Measurements from ENCODE around the gene JAKMIP1.
"Not testable (repeated sequence)": the region's sequence is repeated elsewhere in the genome, so short reads cannot be mapped to it uniquely, and the experiment has no call there.

The JAKMIP1 gene

DNA sequence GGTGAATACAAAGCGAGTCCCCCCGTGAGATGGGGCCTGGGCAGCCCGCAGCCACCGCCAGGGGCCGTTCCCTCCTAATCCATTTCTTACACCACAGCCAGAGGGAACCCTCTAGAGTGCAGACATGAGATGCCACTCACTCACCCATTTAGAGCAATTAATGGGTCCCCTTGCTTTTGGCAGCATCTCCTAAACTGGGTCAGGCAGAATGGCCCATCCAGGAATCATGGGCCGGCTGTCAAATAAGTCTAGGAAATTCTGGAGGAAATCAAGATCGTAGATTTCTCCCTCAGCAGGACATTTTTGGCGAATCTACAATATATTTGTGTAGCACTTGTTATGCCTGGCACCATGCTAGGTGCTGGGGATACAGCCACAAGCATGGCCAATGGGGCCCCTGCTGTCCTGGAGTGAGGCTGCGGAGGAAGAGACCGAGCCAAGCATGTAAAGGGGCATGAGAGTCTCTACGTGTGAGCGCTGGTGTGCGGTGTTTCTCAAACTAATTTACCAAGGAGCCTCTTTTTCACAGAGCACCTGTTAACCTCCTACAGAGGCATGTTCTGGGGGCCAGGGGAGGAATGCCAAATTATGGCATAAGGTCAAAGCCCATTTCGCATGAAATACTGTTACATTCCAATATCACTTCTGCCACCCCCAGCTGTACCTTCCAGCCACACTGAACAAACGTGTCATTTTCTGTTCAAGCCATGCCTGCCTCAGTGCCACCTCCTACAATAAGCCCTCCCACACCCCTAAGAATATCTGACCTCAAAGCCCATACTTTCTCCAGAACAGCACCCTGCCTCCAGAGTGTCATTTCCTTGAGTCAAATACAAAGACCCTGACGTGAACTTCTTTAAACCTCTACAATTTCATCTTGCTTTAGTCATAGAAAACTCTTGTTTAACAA, 28.1 kb upstream of the JAKMIP1 start:
- DNase-seq = no peak

- DNase-seq = no peak
These were observed 27.2 kb upstream of the JAKMIP1 start for GRCh38 chr4:6227412-6228157.

GRCh38 chr4:6226506-6226905, 26.2 kb upstream of the JAKMIP1 start:
- no peak for DNase-seq

DNA sequence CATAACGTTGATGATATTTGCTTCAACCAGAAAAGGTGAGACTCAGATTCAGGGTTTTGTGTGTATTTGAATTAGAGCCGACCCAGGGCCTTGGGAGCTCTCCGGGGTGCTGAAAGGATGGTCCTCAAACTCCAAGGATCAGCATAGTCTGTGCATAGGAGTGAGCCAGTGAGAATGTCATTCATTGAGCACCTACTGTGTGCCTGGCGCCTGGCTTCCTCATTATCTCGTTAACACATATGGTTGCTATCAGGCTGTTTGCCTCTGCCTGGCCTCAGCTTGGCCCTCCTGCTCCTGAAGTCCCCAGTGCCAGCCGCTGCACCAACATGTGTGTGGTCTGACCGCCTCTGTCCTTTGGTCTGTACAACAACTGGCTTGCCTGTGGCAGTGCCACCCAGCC, 25.1 kb upstream of the JAKMIP1 start:
- no peak for DNase-seq

GRCh38 chr4:6224735-6225134, 24.4 kb upstream of the JAKMIP1 start:
- no peak for DNase-seq

GRCh38 chr4:6222761-6223292, 22.5 kb upstream of the JAKMIP1 start:
- no peak for DNase-seq

GRCh38 chr4:6221851-6222760, 21.8 kb upstream of the JAKMIP1 start:
- no peak for DNase-seq

GRCh38 chr4:6221301-6221850, 21.0 kb upstream of the JAKMIP1 start:
- DNase-seq = no peak

- DNase-seq = no peak
These were observed 17.5 kb upstream of the JAKMIP1 start for GRCh38 chr4:6217716-6218381.

DNA sequence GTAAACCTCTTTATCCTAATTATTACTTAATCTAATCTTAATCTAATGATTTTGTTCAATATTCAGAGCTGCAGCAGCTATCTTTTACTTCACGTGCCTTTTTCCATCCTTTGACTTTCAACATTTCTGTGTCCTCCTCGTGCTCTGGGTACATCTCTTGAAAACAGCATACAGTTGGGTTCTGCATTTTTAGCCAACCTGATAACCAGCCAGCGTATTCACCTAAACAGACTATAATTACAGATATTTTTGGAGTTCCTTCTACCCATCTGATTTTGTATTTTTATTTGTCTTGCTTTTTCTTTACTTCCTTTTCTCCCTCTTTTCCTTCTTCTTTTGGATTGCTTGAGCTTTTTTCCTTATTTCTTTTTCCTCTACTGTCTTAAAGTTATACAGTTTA, 16.2 kb upstream of the JAKMIP1 start:
- DNase-seq = no peak

- no peak for DNase-seq
These were observed 9.6 kb upstream of the JAKMIP1 start for GRCh38 chr4:6209921-6210320.

GRCh38 chr4:6209291-6209690, 8.9 kb upstream of the JAKMIP1 start:
- not testable (repeated sequence) for DNase-seq

- no peak for DNase-seq
These were observed 8.1 kb upstream of the JAKMIP1 start for GRCh38 chr4:6208416-6208815.

- no peak for DNase-seq
These were observed 7.3 kb upstream of the JAKMIP1 start for GRCh38 chr4:6207602-6208001.

- DNase-seq = no peak
These were observed 6.5 kb upstream of the JAKMIP1 start for GRCh38 chr4:6206771-6207290.

- no peak for DNase-seq
These were observed 5.6 kb upstream of the JAKMIP1 start for GRCh38 chr4:6205973-6206372.

DNA sequence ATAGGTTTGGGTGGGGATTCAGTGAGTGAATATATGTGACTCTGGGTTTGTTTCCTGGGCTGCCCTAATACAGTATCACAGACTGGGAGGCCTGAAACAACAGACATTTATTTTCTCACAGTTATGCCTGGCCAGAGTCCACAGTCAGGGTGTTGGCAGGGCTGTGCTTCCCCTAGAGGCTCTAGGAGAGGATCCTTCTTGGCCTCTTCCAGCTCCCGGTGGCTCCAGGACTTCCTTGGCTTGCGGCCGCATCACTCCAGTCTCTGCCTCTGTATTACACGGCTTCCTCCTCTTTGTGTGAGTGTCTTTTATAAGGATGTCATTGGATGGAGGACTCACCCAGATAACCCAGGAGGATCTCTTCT, 5.2 kb upstream of the JAKMIP1 start:
- DNase-seq = no peak

GRCh38 chr4:6204871-6205566, 4.7 kb upstream of the JAKMIP1 start:
- no peak for DNase-seq

DNA sequence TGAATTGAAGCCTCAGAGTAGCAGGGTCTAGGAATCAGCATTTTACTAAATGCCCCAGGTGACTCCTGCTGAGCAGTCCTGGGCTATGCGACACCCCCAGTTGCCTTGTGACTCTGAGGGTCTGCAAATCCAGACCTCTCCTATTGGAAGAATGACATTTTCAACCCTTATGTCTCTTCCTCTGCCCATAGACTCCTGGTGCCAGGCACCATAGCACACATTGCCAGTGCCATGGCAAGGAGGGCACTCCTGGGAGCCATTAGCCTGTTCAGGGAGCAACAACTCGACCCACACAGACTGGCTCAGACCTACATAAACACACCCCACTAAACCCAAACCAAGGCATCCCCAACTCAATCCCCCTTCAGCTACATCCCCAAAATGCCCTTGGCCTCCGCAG, 3.7 kb upstream of the JAKMIP1 start:
- no peak for DNase-seq

GRCh38 chr4:6201580-6202091, 1.3 kb upstream of the JAKMIP1 start:
- DNase-seq = no peak

GRCh38 chr4:6200922-6201362, 593 bp upstream of the JAKMIP1 start:
- no peak for DNase-seq
